Left ventricle myocardium inferior (tissue), 1 donor: ENCODE results near the gene INAVA. TPM values are rescaled to one million over a fixed set of nuclear protein-coding genes. Genes with fewer than 3 reads are reported as not detected.

Source experiments
- DNase-seq: peaks from one replicate; pipeline ENCODE4 v3.0.0-alpha.2; 2020
- H3K27ac ChIP-seq: fragments of 200-600 bp; replicated peaks from 2 replicates; pipeline ENCODE4 v1.8.0; 2021
- H3K27me3 ChIP-seq: fragments of 200-600 bp; 2 replicates; pipeline ENCODE4 v1.8.0; 2021; ENCODE audit warnings: low read depth
- H3K36me3 ChIP-seq: fragments of 200-600 bp; 2 replicates; pipeline ENCODE4 v1.8.0; 2021
- H3K4me1 ChIP-seq: fragments of 200-600 bp; 2 replicates; pipeline ENCODE4 v1.8.0; 2021
- H3K4me3 ChIP-seq: fragments of 200-600 bp; 2 replicates; pipeline ENCODE4 v1.8.0; 2021; ENCODE audit warnings: mild to moderate bottlenecking, moderate library complexity
- H3K9me3 ChIP-seq: fragments of 200-600 bp; replicated peaks from 2 replicates; pipeline ENCODE4 v1.8.0; 2021
- intact Hi-C: fragments of 100-400 bp; cut with micrococcal nuclease; formaldehyde crosslinking; loops from one replicate; pipeline ENCODE4 v1.11.0; 2022
- total RNA-seq: library from RNA; stranded (reverse); fragmentation: NEBNext Ultra II Directional; extraction: Animal tissue kit (Norgen Biotek cat#: 25700); gene quantifications from one replicate; pipeline ENCODE4 v1.2.1, GENCODE V29; 2021
- TF ChIP-seq, protein P1 (sequence below): fragments of 200-600 bp; IDR thresholded peaks from 2 replicates; pipeline ENCODE4 v1.8.0; 2021; ENCODE audit warnings: antibody characterized with exemption, mild to moderate bottlenecking, borderline replicate concordance
- donor health status: DM: no; HTN: yes; CAD: no; lungs with severe emphysema.

The INAVA gene
- total RNA-seq, 1 donor from 2014 or later = 0.05 TPM

DNA sequence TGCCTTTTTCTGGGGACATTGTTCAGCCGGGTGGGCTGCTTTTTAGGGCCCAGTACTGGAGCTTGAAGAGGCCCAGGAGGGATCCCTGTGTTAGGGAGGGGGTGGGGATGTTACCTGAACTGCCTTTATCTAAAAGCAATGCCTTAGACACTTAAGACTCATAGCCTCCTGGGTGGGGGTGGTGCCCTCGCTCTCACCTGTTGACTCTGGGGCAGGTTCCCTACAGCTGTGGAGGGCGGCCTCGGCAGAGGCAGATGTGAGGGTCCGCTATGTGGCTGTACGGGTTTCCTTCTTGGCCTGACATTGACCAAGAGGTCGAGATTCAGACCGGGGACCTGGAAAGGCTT is 716 bp downstream of the INAVA start:
- H3K4me1 ChIP-seq = peaks cover 16% of the 10 kb centered on the region
- H3K9me3 ChIP-seq = no peaks in the 10 kb centered on the region
- TF ChIP-seq, protein P1, sequence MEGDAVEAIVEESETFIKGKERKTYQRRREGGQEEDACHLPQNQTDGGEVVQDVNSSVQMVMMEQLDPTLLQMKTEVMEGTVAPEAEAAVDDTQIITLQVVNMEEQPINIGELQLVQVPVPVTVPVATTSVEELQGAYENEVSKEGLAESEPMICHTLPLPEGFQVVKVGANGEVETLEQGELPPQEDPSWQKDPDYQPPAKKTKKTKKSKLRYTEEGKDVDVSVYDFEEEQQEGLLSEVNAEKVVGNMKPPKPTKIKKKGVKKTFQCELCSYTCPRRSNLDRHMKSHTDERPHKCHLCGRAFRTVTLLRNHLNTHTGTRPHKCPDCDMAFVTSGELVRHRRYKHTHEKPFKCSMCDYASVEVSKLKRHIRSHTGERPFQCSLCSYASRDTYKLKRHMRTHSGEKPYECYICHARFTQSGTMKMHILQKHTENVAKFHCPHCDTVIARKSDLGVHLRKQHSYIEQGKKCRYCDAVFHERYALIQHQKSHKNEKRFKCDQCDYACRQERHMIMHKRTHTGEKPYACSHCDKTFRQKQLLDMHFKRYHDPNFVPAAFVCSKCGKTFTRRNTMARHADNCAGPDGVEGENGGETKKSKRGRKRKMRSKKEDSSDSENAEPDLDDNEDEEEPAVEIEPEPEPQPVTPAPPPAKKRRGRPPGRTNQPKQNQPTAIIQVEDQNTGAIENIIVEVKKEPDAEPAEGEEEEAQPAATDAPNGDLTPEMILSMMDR = no peak
- no peak overlapping the region for H3K27ac ChIP-seq
- peaks cover 67% of the 10 kb centered on the region for H3K27me3 ChIP-seq
- DNase-seq = no peak
- intact Hi-C loops = no loop called here
- no peak overlapping the region for H3K4me3 ChIP-seq
- H3K36me3 ChIP-seq = no peaks in the 10 kb centered on the region

DNA sequence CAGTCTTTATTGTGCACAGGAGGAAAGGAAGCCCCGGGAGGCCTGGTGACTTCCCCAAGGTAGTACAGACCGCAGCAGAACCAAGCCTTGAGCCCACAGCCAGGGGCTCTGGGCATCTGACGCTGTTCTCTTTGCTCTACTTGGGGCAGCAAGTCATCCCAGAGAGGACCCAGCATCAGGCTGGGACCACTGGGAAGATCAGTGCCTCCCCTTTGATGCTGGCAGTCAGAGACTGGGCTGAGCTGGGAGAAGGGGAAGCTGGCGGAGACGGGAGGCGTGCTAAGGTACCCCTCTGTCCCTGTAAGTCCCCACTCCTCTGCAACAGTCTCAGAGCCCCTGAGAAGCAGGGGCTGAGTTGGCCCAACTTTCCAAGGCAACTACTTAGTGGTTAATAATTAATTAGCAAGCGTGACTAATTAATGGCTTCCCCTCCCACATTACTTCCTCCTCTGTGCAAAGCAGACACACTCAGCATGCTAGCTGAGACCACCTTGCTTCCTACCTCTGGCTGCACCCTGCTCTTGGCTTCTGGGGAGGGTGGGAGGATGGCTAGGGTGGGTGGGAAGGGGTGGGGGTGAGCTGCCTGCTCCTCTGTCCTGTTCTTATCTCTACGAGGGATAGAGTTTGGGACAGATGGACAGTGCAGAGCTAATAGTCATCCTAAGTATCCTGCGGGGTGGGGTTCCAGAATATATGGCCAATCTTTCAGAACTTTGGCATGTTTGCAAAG is 1.3 kb downstream of the INAVA start:
- Histone ChIP-seq H3K27ac (no peak overlapping the region), H3K9me3 (no peaks in the 10 kb centered on the region), H3K27me3 (peaks cover 63% of the 10 kb centered on the region), H3K4me1 (peaks cover 12% of the 10 kb centered on the region), H3K36me3 (no peaks in the 10 kb centered on the region), H3K4me3 (no peak overlapping the region)
- TF ChIP-seq, protein P1 = no peak
- intact Hi-C loops = no loop called here
- no peak for DNase-seq

DNA sequence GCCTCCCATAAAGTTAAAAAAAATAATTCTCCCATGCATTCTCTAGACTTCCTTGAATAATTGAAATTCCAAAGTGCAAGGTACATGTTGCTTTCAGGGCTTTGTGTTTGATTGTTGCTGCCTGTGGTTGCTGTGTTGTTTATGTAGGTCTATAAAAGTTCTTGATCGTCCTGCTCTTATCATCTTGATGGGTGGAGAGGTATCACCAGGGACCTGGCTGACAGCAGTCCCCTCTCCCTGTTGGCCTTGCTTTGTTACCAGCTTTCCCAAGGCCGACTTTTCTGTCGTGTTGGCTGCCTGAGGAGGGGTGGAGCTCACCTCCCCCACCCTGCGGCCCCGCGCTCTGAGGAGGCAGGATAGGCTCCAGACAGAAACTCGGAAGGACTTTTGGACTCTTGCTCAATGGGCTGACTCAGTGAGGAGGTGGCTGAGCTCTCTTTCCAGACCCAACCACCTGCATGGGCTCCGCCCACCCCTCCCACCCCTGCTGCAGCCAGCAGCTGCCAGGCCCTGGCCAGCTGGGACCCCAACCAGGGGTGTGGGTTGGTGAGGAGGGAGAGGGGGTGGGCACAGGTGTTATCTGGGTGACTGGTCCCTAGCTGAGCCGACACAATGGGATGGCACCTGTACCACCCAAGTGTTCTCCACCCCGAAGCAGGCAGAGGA is 2.0 kb downstream of the INAVA start:
- Histone ChIP-seq H3K4me3 (no peak overlapping the region), H3K9me3 (no peaks in the 10 kb centered on the region), H3K36me3 (no peaks in the 10 kb centered on the region), H3K27me3 (peaks cover 58% of the 10 kb centered on the region), H3K4me1 (peaks cover 5% of the 10 kb centered on the region), H3K27ac (no peak overlapping the region)
- intact Hi-C loops = no loop called here
- TF ChIP-seq, protein P1 = no peak
- DNase-seq = no peak

DNA sequence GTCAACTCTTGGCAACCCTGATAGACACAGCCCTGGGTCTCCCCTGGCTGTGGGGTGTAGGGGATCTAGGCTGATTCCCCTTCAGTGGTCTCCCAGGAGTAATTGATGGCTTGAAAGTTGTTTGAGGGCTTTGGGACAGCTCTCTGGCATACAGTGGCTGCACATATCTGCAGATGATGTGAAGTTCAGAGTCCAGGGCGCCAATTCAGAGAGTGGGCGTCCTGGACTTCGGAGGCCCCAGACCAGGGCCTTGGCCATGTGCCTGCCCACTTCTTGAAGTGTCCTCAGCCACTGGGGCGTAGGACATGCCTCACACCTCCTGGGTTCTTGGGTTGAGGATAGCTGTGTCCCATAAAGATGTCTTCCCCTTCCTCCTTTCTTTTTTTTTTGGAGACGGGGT is 2.6 kb downstream of the INAVA start:
- TF ChIP-seq, protein P1 = no peak
- H3K9me3 ChIP-seq = no peaks in the 10 kb centered on the region
- H3K4me3 ChIP-seq = no peak overlapping the region
- H3K4me1 ChIP-seq = no peaks in the 10 kb centered on the region
- H3K27me3 ChIP-seq = peaks cover 54% of the 10 kb centered on the region
- no peak overlapping the region for H3K27ac ChIP-seq
- intact Hi-C loops = no loop called here
- H3K36me3 ChIP-seq = no peaks in the 10 kb centered on the region
- DNase-seq = no peak

DNA sequence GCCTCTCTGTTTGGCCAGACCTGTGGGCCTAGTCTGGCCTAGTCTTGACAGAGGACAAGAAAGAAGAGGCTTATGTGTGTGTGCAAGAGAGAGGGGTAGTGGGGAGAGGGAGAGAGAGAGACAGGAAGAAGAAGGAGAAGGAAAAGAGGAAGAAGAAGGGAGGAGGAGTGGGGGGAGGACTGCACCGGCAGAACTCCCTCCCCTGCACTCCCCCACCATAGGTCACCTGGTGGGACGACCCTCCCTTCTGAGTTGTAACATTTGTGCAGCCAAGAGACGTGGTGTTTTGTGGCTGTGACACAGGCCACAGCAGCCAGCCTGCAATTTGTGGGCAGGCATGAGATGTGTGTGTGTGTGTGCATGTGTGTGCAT is 4.3 kb downstream of the INAVA start:
- Histone ChIP-seq H3K4me3 (no peak overlapping the region), H3K27me3 (peaks cover 53% of the 10 kb centered on the region), H3K4me1 (no peaks in the 10 kb centered on the region), H3K36me3 (no peaks in the 10 kb centered on the region), H3K9me3 (no peaks in the 10 kb centered on the region), H3K27ac (no peak overlapping the region)
- intact Hi-C loops = no loop called here
- no peak for DNase-seq
- TF ChIP-seq, protein P1 = no peak
